CD14-positive monocyte (primary cell): ENCODE data around the gene CASR. TPM values are rescaled to one million over a fixed set of nuclear protein-coding genes. Genes with fewer than 3 reads are reported as not detected.
A peak's percentile ranks its signal among the peaks of the same experiment; 100 is the strongest.

Source experiments
- DNase-seq, 3 donors: peaks; one replicate each; pipeline ENCODE4 v3.0.0-alpha.2; 2011 to 2022
- H2AFZ ChIP-seq: 2 replicates; pipeline ENCODE4 v1.6.0; 2012; ENCODE audit warnings: mild to moderate bottlenecking, low read depth, low read length, inconsistent platforms; ENCODE audit not compliant: insufficient read depth, poor library complexity, severe bottlenecking
- H3K27ac ChIP-seq, 2 donors: 1 replicate in 1 of 2; 2 replicates in 1 of 2; pipeline ENCODE4 v1.5.1; 2012 to 2013; ENCODE audit warnings: low read length in 2 of 2, control low read depth in 1 of 2, inconsistent platforms in 1 of 2, low read depth in 1 of 2, mild to moderate bottlenecking in 1 of 2
- H3K27me3 ChIP-seq, 2 donors: one replicate each; pipeline versions ENCODE4 v1.6.0 to v1.6.1; 2011 to 2013; ENCODE audit warnings: low read length in 2 of 2; ENCODE audit not compliant: control insufficient read depth in 2 of 2, insufficient read depth in 2 of 2
- H3K36me3 ChIP-seq, 2 donors: replicated peaks in 1 of 2; 1 replicate in 1 of 2; 2 replicates in 1 of 2; pipeline versions ENCODE4 v1.5.1 to v1.6.1; 2012 to 2013; ENCODE audit warnings: low read length in 2 of 2, control low read depth in 1 of 2, inconsistent platforms in 1 of 2, mild to moderate bottlenecking in 1 of 2; ENCODE audit not compliant: insufficient read depth in 2 of 2, control insufficient read depth in 1 of 2
- H3K4me1 ChIP-seq, 2 donors: 1 replicate in 1 of 2; 2 replicates in 1 of 2; pipeline versions ENCODE4 v1.5.1 to v1.6.1; 2012 to 2013; ENCODE audit warnings: low read length in 2 of 2, control low read depth in 1 of 2, inconsistent platforms in 1 of 2, mild to moderate bottlenecking in 1 of 2, moderate library complexity in 1 of 2; ENCODE audit not compliant: insufficient read depth in 2 of 2, control insufficient read depth in 1 of 2
- H3K4me2 ChIP-seq: replicated peaks from 2 replicates; pipeline ENCODE3; 2012; ENCODE audit warnings: low read length, moderate library complexity, mild to moderate bottlenecking; ENCODE audit not compliant: poor library complexity, severe bottlenecking; ENCODE audit errors: extremely low read depth
- H3K4me3 ChIP-seq, 3 experiments: fragments of 200-600 bp in 1 of 3; sonication (generic) in 1 of 3; replicated peaks in 1 of 3; 1 replicate in 2 of 3; 2 replicates in 1 of 3; pipeline ENCODE4 v1.5.1; 2011 to 2013; ENCODE audit warnings: low read length in 3 of 3, mild to moderate bottlenecking in 3 of 3, control low read depth in 2 of 3, low read depth in 2 of 3, inconsistent platforms in 1 of 3, moderate library complexity in 1 of 3
- H3K79me2 ChIP-seq: 2 replicates; pipeline ENCODE4 v1.6.0; 2012; ENCODE audit warnings: mild to moderate bottlenecking, control low read depth, inconsistent platforms, low read length, moderate library complexity; ENCODE audit not compliant: insufficient read depth
- H3K9ac ChIP-seq: 2 replicates; pipeline ENCODE4 v1.6.0; 2017; ENCODE audit warnings: low read length, mild to moderate bottlenecking; ENCODE audit not compliant: insufficient read depth, poor library complexity, severe bottlenecking
- H3K9me3 ChIP-seq, 2 donors: replicated peaks in 1 of 2; 1 replicate in 1 of 2; 2 replicates in 1 of 2; pipeline versions ENCODE4 v1.5.1 to v1.6.1; 2012 to 2013; ENCODE audit warnings: low read length in 2 of 2, control low read depth in 1 of 2; ENCODE audit not compliant: control insufficient read depth in 1 of 2, insufficient read depth in 1 of 2
- H4K20me1 ChIP-seq: 2 replicates; pipeline ENCODE4 v1.6.0; 2012; ENCODE audit warnings: mild to moderate bottlenecking, low read length, control low read depth, moderate library complexity; ENCODE audit not compliant: insufficient read depth
- H3K27ac Mint-ChIP-seq, 7 donors: one replicate each; pipeline ENCODE4 v1.8.0; 2020; ENCODE audit warnings: mild to moderate bottlenecking in 7 of 7, mixed read lengths in 7 of 7, moderate library complexity in 6 of 7, inconsistent platforms in 2 of 7
- H3K27me3 Mint-ChIP-seq, 3 donors: one replicate each; pipeline ENCODE4 v1.8.0; 2021 to 2022; ENCODE audit warnings: low read depth in 3 of 3, mild to moderate bottlenecking in 3 of 3, mixed read lengths in 3 of 3, moderate library complexity in 3 of 3, inconsistent platforms in 1 of 3
- H3K36me3 Mint-ChIP-seq, 2 donors: one replicate each; pipeline ENCODE4 v1.8.0; 2020; ENCODE audit warnings: mixed read lengths in 2 of 2, inconsistent platforms in 1 of 2, mild to moderate bottlenecking in 1 of 2
- H3K4me1 Mint-ChIP-seq: one replicate; pipeline ENCODE4 v1.8.0; 2020; ENCODE audit warnings: mild to moderate bottlenecking, mixed read lengths
- H3K4me3 Mint-ChIP-seq, 2 donors: one replicate each; pipeline ENCODE4 v1.8.0; 2020; ENCODE audit warnings: mild to moderate bottlenecking in 2 of 2, mixed read lengths in 2 of 2, moderate library complexity in 1 of 2
- H3K9me3 Mint-ChIP-seq, 7 donors: one replicate each; pipeline ENCODE4 v1.8.0; 2020 to 2022; ENCODE audit warnings: mixed read lengths in 7 of 7, mild to moderate bottlenecking in 6 of 7, moderate library complexity in 6 of 7, inconsistent platforms in 2 of 7
- WGBS: methylation state at CpG from one replicate; pipeline ENCODE4 v1.1.5; 2013; ENCODE audit warnings: missing lambda C conversion rate; ENCODE audit not compliant: insufficient coverage; 5-methylcytosine and 5-hydroxymethylcytosine counted together
- intact Hi-C, 2 donors: fragments of 100-400 bp; cut with micrococcal nuclease; formaldehyde crosslinking; loops; one replicate each; pipeline versions ENCODE4 v1.15.0 to v1.15.1; 2023
- polyA plus RNA-seq, 3 donors: library from polyadenylated mRNA; depleted of rRNA in 1 of 3; unstranded in 2 of 3; stranded (reverse) in 1 of 3; fragments of 300-500 nt in 2 of 3; fragments of >200 nt in 1 of 3; fragmentation: Illumina TruSeq in 2 of 3; gene quantifications; 1 replicate in 2 of 3; 2 replicates in 1 of 3; pipeline ENCODE4 v1.2.3, GENCODE V29; 2012 to 2021
- TF ChIP-seq, protein P1 (sequence below): fragments of 200-600 bp; IDR thresholded peaks from one replicate; pipeline ENCODE4 v1.8.0; 2022; ENCODE audit warnings: antibody characterized with exemption, mild to moderate bottlenecking

Gene CASR
- polyA plus RNA-seq, 3 donors: 0.01 TPM; not detected in 2

DNA sequence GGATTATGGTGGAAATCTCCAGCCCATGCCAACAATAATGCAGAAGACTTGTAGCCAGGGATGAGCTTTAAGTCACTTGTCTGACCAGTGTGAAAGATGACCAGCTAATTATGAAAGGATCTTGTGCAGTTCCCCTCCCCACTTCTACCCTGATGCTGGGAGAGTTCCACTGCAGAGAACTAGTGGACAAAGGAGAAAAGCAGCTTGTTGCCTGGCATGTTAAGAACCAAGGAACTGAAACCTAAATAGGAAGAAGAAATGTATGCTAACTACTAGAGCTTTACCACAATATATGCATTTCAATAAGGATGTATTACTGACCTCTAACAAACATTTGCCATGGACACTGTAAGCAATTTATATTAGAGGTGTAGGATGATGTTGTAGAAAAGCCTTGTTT lies 89.4 kb downstream of the CASR start:
- Mint-ChIP-seq H3K4me3 (peak overlapping the region in 1 of 2 donors; percentile 47), H3K36me3 (no peaks in the 10 kb centered on the region), H3K4me1 (peaks cover 55% of the 10 kb centered on the region), H3K27me3 (no peaks in the 10 kb centered on the region), H3K9me3 (peaks cover 0 to 2% (median 0%) of the 10 kb centered on the region in 7 donors), H3K27ac (peak overlapping the region in 5 of 7 donors; percentile 47 to 84 (median 58))
- Histone ChIP-seq H3K4me1 (peaks cover 41 to 43% of the 10 kb centered on the region in 2 donors), H3K4me3 (peak overlapping the region in 1 of 3 experiments; percentile 31), H2AFZ (no peak overlapping the region), H3K9ac (no peak overlapping the region), H3K79me2 (no peaks in the 10 kb centered on the region), H3K4me2 (peak overlapping the region; percentile 31), H3K27ac (peak overlapping the region in 1 of 2 donors; percentile 51), H3K9me3 (no peaks in the 10 kb centered on the region), H3K27me3 (no peaks in the 10 kb centered on the region), H3K36me3 (no peaks in the 10 kb centered on the region), H4K20me1 (no peaks in the 10 kb centered on the region)
- TF ChIP-seq, protein P1, sequence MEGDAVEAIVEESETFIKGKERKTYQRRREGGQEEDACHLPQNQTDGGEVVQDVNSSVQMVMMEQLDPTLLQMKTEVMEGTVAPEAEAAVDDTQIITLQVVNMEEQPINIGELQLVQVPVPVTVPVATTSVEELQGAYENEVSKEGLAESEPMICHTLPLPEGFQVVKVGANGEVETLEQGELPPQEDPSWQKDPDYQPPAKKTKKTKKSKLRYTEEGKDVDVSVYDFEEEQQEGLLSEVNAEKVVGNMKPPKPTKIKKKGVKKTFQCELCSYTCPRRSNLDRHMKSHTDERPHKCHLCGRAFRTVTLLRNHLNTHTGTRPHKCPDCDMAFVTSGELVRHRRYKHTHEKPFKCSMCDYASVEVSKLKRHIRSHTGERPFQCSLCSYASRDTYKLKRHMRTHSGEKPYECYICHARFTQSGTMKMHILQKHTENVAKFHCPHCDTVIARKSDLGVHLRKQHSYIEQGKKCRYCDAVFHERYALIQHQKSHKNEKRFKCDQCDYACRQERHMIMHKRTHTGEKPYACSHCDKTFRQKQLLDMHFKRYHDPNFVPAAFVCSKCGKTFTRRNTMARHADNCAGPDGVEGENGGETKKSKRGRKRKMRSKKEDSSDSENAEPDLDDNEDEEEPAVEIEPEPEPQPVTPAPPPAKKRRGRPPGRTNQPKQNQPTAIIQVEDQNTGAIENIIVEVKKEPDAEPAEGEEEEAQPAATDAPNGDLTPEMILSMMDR: no peak
- peak; percentile 30 to 54 (median 49) for DNase-seq
- intact Hi-C loops: no loop called here

DNA sequence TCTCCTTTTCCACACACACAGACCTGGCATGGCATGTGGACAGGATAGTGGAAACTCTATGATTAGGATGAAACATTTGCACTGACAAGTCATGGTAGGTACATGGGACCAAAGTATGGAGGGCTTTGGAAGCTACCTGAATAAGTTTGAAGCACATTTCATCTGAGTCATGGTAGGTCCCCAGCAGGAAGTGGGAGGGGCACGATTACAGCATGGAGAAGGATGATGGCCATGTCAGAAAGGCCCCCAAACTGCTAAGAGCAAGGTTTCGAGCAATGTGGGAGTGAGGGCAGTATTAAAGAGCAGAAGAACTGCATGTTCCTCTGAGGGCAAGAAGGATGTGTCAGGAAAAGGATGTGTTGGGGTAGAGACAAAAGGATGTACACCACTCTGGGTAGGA lies 90.0 kb downstream of the CASR start:
- peak overlapping the region in 1 of 2 donors; percentile 6 for H3K4me3 Mint-ChIP-seq

More for the DNA sequence above, 90.0 kb downstream of the CASR start:
- peak overlapping the region in 4 of 7 donors; percentile 33 to 82 (median 66) for H3K27ac Mint-ChIP-seq
- peaks cover 53% of the 10 kb centered on the region for H3K4me1 Mint-ChIP-seq
- no peaks in the 10 kb centered on the region for H4K20me1 ChIP-seq
- 8% methylated on average over 2 of the region's 2 CpGs for WGBS
- H3K27me3 ChIP-seq: no peaks in the 10 kb centered on the region
- no peaks in the 10 kb centered on the region for H3K36me3 Mint-ChIP-seq
- peaks cover 0 to 2% (median 0%) of the 10 kb centered on the region in 7 donors for H3K9me3 Mint-ChIP-seq
- intact Hi-C loops: no loop called here
- H3K4me3 ChIP-seq: peak overlapping the region in 1 of 3 experiments; percentile 31
- H3K9ac ChIP-seq: no peak overlapping the region
- TF ChIP-seq, protein P1: no peak
- peaks cover 41 to 43% of the 10 kb centered on the region in 2 donors for H3K4me1 ChIP-seq
- H3K4me2 ChIP-seq: peak overlapping the region; percentile 31
- DNase-seq: peak in 1 of 3 donors; percentile 22
- no peaks in the 10 kb centered on the region for H3K36me3 ChIP-seq
- no peaks in the 10 kb centered on the region for H3K9me3 ChIP-seq
- no peaks in the 10 kb centered on the region for H3K79me2 ChIP-seq
- H3K27ac ChIP-seq: peak overlapping the region in 1 of 2 donors; percentile 51
- peak overlapping the region; percentile 34 for H2AFZ ChIP-seq
- no peaks in the 10 kb centered on the region for H3K27me3 Mint-ChIP-seq
